Parathyroid adenoma (tissue), 2 donors: Measurements from ENCODE around the gene TRIM66.

ENCODE experiments used
- H2AFZ ChIP-seq: fragments of 300-600 bp; sonication (generic); one replicate; pipeline ENCODE4 v1.7.0; 2017; ENCODE audit warnings: antibody characterized with exemption, mild to moderate bottlenecking
- H3K27ac ChIP-seq: fragments of 300-600 bp; sonication (generic); one replicate; pipeline ENCODE4 v1.7.0; 2017
- H3K27me3 ChIP-seq: fragments of 300-600 bp; sonication (generic); one replicate; pipeline ENCODE4 v1.7.0; 2017; ENCODE audit warnings: low read length; ENCODE audit not compliant: control insufficient read depth, insufficient read depth
- H3K36me3 ChIP-seq: fragments of 300-600 bp; sonication (generic); one replicate; pipeline ENCODE4 v1.7.0; 2017; ENCODE audit warnings: low read length; ENCODE audit not compliant: control insufficient read depth, insufficient read depth
- H3K4me1 ChIP-seq: fragments of 300-600 bp; sonication (generic); one replicate; pipeline ENCODE4 v1.7.0; 2017; ENCODE audit warnings: control low read depth
- H3K4me2 ChIP-seq: fragments of 300-600 bp; sonication (generic); one replicate; pipeline ENCODE4 v1.7.0; 2017; ENCODE audit warnings: low read length
- H3K4me3 ChIP-seq: fragments of 300-600 bp; sonication (generic); one replicate; pipeline ENCODE4 v1.7.0; 2017; ENCODE audit warnings: low read depth, low read length
- H3K79me2 ChIP-seq: fragments of 300-600 bp; sonication (generic); one replicate; pipeline ENCODE4 v1.7.0; 2017; ENCODE audit warnings: control low read depth
- H3K9ac ChIP-seq: fragments of 300-600 bp; sonication (generic); one replicate; pipeline ENCODE4 v1.7.0; 2017; ENCODE audit warnings: mild to moderate bottlenecking
- H3K9me3 ChIP-seq: fragments of 300-600 bp; sonication (generic); one replicate; pipeline ENCODE4 v1.7.0; 2017; ENCODE audit warnings: low read length; ENCODE audit not compliant: control insufficient read depth
- TF ChIP-seq, protein P1 (sequence below): fragments of 300-600 bp; sonication (generic); IDR thresholded peaks from one replicate; pipeline ENCODE4 v1.7.0; 2017; ENCODE audit warnings: antibody characterized with exemption, mild to moderate bottlenecking
- donor health status: primary hyperparathyroidism.

The TRIM66 gene

DNA sequence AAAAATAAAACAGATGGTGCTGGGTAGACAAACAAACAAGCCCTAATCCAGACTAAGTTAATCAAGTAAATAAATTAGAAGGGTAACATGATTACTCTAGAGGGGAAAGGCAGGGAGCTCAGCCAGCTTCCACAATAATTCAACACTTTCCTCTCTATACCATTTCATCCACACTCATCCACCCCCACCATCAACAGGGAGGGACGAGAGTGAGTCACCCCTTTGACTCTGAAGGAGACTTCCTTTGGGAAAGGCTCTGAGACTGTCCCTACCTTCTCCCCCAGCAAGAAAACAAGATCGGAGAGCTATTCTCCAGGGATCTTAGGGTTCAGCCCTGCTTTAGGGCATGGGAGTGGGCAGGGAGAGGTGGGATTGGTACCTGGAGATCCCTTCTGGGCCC, 33.1 kb downstream of the TRIM66 start:
- Histone ChIP-seq H3K36me3 (no peaks in the 10 kb centered on the region), H3K27me3 (no peaks in the 10 kb centered on the region), H2AFZ (no peak overlapping the region), H3K79me2 (no peaks in the 10 kb centered on the region), H3K9me3 (no peaks in the 10 kb centered on the region), H3K4me3 (no peak overlapping the region), H3K4me1 (no peaks in the 10 kb centered on the region), H3K4me2 (no peak overlapping the region), H3K9ac (no peak overlapping the region), H3K27ac (no peak overlapping the region)
- TF ChIP-seq, protein P1, sequence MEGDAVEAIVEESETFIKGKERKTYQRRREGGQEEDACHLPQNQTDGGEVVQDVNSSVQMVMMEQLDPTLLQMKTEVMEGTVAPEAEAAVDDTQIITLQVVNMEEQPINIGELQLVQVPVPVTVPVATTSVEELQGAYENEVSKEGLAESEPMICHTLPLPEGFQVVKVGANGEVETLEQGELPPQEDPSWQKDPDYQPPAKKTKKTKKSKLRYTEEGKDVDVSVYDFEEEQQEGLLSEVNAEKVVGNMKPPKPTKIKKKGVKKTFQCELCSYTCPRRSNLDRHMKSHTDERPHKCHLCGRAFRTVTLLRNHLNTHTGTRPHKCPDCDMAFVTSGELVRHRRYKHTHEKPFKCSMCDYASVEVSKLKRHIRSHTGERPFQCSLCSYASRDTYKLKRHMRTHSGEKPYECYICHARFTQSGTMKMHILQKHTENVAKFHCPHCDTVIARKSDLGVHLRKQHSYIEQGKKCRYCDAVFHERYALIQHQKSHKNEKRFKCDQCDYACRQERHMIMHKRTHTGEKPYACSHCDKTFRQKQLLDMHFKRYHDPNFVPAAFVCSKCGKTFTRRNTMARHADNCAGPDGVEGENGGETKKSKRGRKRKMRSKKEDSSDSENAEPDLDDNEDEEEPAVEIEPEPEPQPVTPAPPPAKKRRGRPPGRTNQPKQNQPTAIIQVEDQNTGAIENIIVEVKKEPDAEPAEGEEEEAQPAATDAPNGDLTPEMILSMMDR = no peak

DNA sequence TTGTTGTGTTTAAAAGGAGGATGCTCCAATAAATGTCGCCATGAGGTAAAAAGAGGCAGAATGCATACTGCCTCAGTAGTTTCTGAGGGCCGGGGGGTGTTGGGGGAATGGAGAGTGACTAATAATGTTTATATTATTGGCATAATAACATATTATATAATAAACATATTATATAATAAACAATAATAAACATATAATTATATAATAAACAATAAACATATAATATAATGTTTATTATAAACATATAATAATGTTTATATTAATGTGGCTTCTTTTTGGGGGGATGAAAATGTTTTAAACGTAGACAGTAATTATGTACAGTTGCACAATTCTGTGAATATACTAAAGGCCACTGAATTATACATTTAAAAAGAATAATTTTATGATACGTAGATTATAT, 35.6 kb downstream of the TRIM66 start:
- Histone ChIP-seq H3K36me3 (no peaks in the 10 kb centered on the region), H3K79me2 (no peaks in the 10 kb centered on the region), H3K9ac (no peak overlapping the region), H3K4me1 (no peaks in the 10 kb centered on the region), H3K4me2 (no peak overlapping the region), H3K4me3 (no peak overlapping the region), H3K27ac (no peak overlapping the region), H3K9me3 (no peaks in the 10 kb centered on the region), H2AFZ (no peak overlapping the region), H3K27me3 (no peaks in the 10 kb centered on the region)
- TF ChIP-seq, protein P1 = no peak

DNA sequence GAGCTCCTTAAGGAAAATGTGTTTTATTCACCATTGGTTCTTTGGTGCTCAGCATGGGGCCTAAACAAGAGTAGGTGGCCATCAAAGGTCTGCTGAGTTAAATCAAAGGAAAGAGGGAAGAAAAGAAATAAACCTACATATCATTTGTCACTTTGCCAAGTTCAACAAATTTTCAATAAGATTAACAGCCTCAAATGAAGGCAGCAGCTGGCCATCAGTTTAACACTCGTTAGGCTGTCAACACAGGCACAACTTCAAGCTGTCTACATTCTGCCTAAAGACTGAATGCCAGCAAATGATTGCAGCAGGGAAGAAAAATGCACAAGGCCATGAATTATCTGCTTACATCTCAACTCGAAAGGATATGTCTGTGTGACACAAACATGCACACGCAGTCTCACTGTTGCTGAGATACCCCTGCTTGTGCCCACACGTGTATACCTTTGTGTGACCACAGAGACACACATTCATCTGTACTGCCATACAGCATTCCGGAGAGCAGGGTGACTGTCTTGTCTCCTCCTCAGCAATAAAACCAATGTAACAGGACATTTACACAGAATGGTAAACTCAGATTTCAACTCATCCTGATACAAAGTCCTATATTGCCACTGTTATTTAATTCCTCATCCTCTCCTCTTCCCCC, 40.1 kb downstream of the TRIM66 start:
- TF ChIP-seq, protein P1 = no peak

DNA sequence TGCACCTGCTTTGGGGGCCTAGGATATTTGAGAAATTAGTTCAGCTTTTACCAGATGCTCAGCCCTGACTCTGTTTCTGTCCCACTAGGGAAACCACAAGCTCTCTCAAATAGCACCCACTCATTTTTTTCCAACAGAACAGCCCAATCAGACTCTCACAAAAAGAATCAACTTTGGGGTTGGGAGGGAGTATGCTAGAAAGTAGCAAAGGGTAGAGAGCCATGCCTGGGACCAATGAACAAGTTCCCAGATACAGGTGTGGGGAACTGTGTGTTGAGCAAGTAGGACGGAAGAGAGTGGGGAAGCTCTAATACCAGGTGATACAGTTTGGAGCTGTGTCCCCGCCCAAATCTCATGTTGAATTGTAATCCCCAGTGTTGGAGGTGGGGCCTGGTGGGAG, 41.1 kb downstream of the TRIM66 start:
- H2AFZ ChIP-seq = no peak overlapping the region
- no peaks in the 10 kb centered on the region for H3K27me3 ChIP-seq
- no peaks in the 10 kb centered on the region for H3K4me1 ChIP-seq
- H3K36me3 ChIP-seq = no peaks in the 10 kb centered on the region
- TF ChIP-seq, protein P1 = no peak
- H3K4me3 ChIP-seq = no peak overlapping the region
- no peak overlapping the region for H3K27ac ChIP-seq
- no peak overlapping the region for H3K9ac ChIP-seq
- H3K9me3 ChIP-seq = no peaks in the 10 kb centered on the region
- H3K4me2 ChIP-seq = no peak overlapping the region
- H3K79me2 ChIP-seq = no peaks in the 10 kb centered on the region

More for the DNA sequence above, 40.1 kb downstream of the TRIM66 start:
- H3K79me2 ChIP-seq = no peaks in the 10 kb centered on the region
- no peak overlapping the region for H3K27ac ChIP-seq
- no peak overlapping the region for H2AFZ ChIP-seq
- no peak overlapping the region for H3K9ac ChIP-seq
- no peaks in the 10 kb centered on the region for H3K27me3 ChIP-seq
- H3K4me3 ChIP-seq = no peak overlapping the region
- no peak overlapping the region for H3K4me2 ChIP-seq
- H3K36me3 ChIP-seq = no peaks in the 10 kb centered on the region
- H3K4me1 ChIP-seq = no peaks in the 10 kb centered on the region
- no peaks in the 10 kb centered on the region for H3K9me3 ChIP-seq

DNA sequence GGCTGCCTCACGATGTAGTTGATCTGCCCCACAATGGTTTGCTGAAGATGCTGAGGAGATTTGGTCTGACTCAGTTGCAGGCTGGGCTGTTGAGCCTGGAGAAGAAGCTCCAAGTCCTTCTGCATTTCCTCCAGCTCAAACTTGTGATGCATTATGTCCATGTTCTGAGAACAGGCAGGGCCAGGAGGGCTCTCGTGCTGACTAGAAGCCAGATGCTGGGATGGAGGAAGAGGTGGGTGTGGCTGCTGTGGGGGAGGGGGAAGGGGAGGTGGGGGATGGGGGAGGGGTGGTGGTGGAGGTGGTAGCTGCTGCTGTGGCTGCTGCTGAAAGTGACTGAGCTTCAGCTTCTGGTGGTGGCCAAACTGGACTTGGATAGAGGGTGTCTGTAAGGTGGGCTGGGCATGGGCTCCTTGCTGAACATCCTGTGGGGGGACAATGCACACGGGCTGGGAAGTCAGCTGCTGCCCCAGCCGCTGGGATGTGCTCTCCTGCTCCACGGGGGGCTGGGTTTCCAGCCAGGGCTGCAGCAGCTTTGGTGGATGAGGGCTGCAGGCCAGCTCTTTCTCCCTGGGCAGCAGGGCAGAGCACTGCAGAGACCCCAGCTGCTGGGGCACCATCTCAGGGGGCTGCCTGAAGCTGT, 42.1 kb downstream of the TRIM66 start:
- Histone ChIP-seq H3K9me3 (no peaks in the 10 kb centered on the region), H3K4me1 (no peaks in the 10 kb centered on the region), H3K27me3 (no peaks in the 10 kb centered on the region), H3K79me2 (no peaks in the 10 kb centered on the region), H3K27ac (no peak overlapping the region), H3K4me3 (no peak overlapping the region), H3K9ac (no peak overlapping the region), H2AFZ (no peak overlapping the region), H3K4me2 (no peak overlapping the region), H3K36me3 (no peaks in the 10 kb centered on the region)
- TF ChIP-seq, protein P1 = no peak
